ENCODE results near the gene LRRC27. TPM values are rescaled to one million over a fixed set of nuclear protein-coding genes. Genes with fewer than 3 reads are reported as not detected.
A peak's percentile ranks its signal among the peaks of the same experiment; 100 is the strongest.
"Not testable (repeated sequence)": the region's sequence is repeated elsewhere in the genome, so short reads cannot be mapped to it uniquely, and the experiment has no call there.

The LRRC27 gene
- total RNA-seq, 2 donors from 2014 or later, result 4.7 to 6.5 TPM

GRCh38 chr10:132310701-132311337 lies 21.2 kb upstream of the LRRC27 start:
- DNase-seq (ENCODE audit: low spot score), result no peak
- intact Hi-C loops (cut with DNase I), result no loop called here

GRCh38 chr10:132311338-132311939 lies 20.6 kb upstream of the LRRC27 start:
- DNase-seq (ENCODE audit: low spot score), result peak; percentile 68
- intact Hi-C loops (cut with DNase I), result no loop called here

GRCh38 chr10:132313305-132313704 lies 18.7 kb upstream of the LRRC27 start:
- DNase-seq (ENCODE audit: low spot score), result peak; percentile 62
- intact Hi-C loops (cut with DNase I), result no loop called here

- peak; percentile 55 for DNase-seq (ENCODE audit: low spot score)
- intact Hi-C loops (cut with DNase I), result no loop called here
Measured at GRCh38 chr10:132313865-132314264, 18.1 kb upstream of the LRRC27 start.

- no peak for DNase-seq (ENCODE audit: low spot score)
- intact Hi-C loops (cut with DNase I), result no loop called here
Measured at GRCh38 chr10:132314336-132314735, 17.7 kb upstream of the LRRC27 start.

- intact Hi-C loops (cut with DNase I); DNase-seq (ENCODE audit: low spot score): not testable (repeated sequence)
Measured at GRCh38 chr10:132314881-132315280, 17.1 kb upstream of the LRRC27 start.

GRCh38 chr10:132316133-132316532 lies 15.9 kb upstream of the LRRC27 start:
- DNase-seq (ENCODE audit: low spot score), result no peak
- intact Hi-C loops (cut with DNase I), result no loop called here

GRCh38 chr10:132317477-132317876 lies 14.5 kb upstream of the LRRC27 start:
- DNase-seq (ENCODE audit: low spot score); intact Hi-C loops (cut with DNase I): not testable (repeated sequence)

- intact Hi-C loops (cut with DNase I), result loop anchor here in 1 of 2 donors (5.0 kb wide), 1 partner anchor 857 kb away; no protein-coding TSS in a partner anchor
- no peak for DNase-seq (ENCODE audit: low spot score)
Measured at GRCh38 chr10:132319853-132320653, 11.9 kb upstream of the LRRC27 start.

GRCh38 chr10:132320654-132321469 lies 11.1 kb upstream of the LRRC27 start:
- no peak for DNase-seq (ENCODE audit: low spot score)
- intact Hi-C loops (cut with DNase I), result loop anchor here in 1 of 2 donors (5.0 kb wide), 1 partner anchor 856 kb away; no protein-coding TSS in a partner anchor

- DNase-seq (ENCODE audit: low spot score), result no peak
- intact Hi-C loops (cut with DNase I), result loop anchor here in 1 of 2 donors (5.0 kb wide), 1 partner anchor 856 kb away; no protein-coding TSS in a partner anchor
Measured at GRCh38 chr10:132321726-132322125, 10.3 kb upstream of the LRRC27 start.

GRCh38 chr10:132322586-132323048 lies 9.4 kb upstream of the LRRC27 start:
- no peak for DNase-seq (ENCODE audit: low spot score)
- intact Hi-C loops (cut with DNase I), result loop anchor here in 1 of 2 donors (5.0 kb wide), 1 partner anchor 855 kb away; no protein-coding TSS in a partner anchor

GRCh38 chr10:132324186-132324585 lies 7.8 kb upstream of the LRRC27 start:
- intact Hi-C loops (cut with DNase I), result loop anchor here in 1 of 2 donors (5.0 kb wide), 1 partner anchor 853 kb away; no protein-coding TSS in a partner anchor
- no peak for DNase-seq (ENCODE audit: low spot score)

- intact Hi-C loops (cut with DNase I), result no loop called here
- DNase-seq (ENCODE audit: low spot score), result no peak
Measured at GRCh38 chr10:132326344-132326889, 5.6 kb upstream of the LRRC27 start.

- intact Hi-C loops (cut with DNase I), result no loop called here
- no peak for DNase-seq (ENCODE audit: low spot score)
Measured at GRCh38 chr10:132326925-132327324, 5.1 kb upstream of the LRRC27 start.

GRCh38 chr10:132328106-132328505 lies 3.9 kb upstream of the LRRC27 start:
- DNase-seq (ENCODE audit: low spot score), result no peak
- intact Hi-C loops (cut with DNase I), result no loop called here

GRCh38 chr10:132328738-132329137 lies 3.3 kb upstream of the LRRC27 start:
- no peak for DNase-seq (ENCODE audit: low spot score)
- intact Hi-C loops (cut with DNase I), result no loop called here

GRCh38 chr10:132329565-132330485 lies 2.2 kb upstream of the LRRC27 start:
- no peak for DNase-seq (ENCODE audit: low spot score)
- intact Hi-C loops (cut with DNase I), result no loop called here

Measured in posterior vena cava (tissue), 2 donors.